ENCODE results near the gene RSU1.
"Not testable (repeated sequence)": the region's sequence is repeated elsewhere in the genome, so short reads cannot be mapped to it uniquely, and the experiment has no call there.

Gene RSU1

GRCh38 chr10:16780338-16780880, 36.8 kb downstream of the RSU1 start:
- no peak for DNase-seq (ENCODE audit: low spot score)

DNA sequence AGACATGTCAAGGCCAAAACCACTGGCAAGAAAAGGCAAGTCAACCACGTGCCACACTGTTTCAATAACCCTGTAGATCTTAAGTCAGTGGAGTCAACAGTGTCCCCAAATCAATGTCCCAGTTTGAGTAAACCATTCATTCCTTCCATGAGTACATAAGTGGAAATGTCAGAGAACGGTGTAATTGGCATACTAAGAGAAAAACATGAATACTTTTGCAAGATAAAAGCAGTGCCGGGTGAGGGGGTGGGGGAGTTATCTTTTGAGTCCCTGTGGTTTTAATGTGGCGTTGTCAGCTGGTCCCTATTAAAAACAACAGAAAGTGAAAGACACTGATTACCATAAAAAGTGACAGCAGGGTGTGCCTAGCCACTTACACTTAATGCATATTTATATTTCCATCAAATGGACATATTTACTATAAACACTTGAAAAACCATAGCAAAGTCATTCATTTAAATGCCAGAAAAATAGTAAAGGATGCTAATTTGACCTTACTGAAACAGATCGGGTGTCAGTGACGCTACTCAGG, 37.8 kb downstream of the RSU1 start:
- DNase-seq (ENCODE audit: low spot score) = no peak

DNA sequence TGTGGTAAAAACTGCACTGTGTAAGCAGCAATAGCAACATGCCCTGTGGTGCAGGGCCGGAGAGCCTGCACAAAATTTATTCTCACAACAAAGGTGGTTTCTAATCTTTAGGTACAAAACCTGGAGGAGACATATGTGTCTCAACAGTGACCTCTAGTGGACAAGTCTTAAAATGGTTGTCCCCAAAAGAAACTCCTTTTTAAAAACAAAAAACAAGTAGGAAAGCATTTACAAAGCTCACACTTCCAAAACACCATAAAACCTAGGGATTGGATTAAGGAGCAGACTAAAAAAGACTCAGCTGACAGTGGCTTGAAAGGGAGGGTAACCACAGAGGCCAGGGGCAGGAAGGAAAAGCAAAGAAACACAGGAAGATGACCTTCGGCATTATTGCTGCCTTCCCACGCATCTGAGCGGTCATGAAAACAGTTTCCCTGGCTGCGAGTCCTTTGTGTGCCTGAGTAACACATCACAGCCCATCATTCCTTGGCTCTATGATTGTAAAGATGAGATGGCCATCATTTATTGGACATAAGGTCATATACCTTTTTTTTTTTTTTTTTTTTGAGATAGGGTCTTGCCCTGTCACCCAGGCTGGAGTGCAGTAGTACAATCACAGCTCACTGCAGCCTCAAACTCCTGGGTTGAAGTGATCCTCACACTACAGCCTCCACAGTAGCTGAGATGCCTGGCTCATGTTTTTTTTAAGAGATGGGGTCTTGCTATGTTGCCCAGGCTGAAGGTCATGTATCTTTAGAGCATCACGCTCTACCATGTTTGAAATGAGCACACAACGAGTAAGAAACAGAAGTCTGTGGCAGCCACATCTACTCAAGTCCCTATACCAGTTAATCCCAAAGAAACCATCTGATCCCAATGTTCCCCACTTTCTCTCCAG, 39.5 kb downstream of the RSU1 start:
- peak; percentile 61 for DNase-seq (ENCODE audit: low spot score)

- DNase-seq (ENCODE audit: low spot score) = no peak
Observed at GRCh38 chr10:16776896-16777295, 40.3 kb downstream of the RSU1 start.

DNA sequence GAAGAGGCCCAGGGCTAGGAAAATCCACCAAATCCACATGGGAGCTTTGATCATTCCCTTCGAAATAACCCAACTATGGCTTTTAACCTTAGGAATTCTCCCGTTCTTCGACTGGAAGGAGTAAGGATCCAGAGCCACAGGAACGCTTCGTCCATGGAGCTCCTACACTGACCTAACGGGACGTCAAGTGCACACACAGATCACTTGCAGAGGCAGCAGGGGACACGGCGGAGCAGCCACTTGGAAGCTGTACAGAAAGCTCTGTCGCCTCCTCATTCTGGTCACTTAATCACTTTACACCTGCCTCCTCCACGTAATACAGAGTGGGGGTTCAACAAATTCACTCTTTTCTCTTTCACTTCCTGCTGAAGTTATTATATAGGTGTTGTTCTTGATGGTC, 43.9 kb downstream of the RSU1 start:
- DNase-seq (ENCODE audit: low spot score) = no peak

- no peak for DNase-seq (ENCODE audit: low spot score)
Observed at GRCh38 chr10:16770670-16771069, 46.6 kb downstream of the RSU1 start.

DNA sequence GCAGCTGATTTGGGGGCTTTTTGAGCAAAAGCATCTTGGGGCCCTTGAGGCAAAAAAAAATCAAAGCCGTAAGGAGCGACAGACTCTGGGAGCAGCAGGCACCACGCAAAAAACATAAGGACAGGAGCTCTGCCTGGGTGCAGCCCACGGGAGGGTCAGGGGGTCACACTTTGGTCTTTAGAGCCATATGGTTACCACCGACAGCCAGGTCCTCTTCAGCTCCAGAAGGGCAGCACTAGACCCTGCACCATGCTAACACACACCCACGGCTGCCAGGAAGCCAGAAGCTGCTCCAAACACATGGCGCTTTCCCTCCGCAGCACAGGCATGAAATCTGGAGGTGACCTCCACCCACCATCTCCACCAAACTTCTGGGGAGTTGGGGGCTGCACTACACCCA, 47.1 kb downstream of the RSU1 start:
- no peak for DNase-seq (ENCODE audit: low spot score)

DNA sequence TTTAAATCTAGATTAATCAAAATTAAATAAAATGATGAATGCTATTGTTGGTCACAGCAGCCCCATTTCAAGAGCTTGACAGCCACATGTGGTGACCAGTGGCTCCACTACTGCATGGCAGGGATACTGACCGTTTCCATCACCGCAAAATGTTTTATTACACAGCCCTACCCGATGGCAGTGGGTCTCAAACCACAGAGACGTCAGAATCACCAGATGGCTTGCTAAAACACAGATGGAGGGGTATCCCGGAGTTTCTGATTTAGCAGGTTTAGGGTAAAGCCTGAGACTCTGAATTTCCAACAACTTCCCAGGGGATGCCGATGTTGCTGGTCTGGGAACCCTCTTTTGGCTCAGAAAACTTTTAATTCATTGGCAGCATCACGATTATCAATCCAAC, 47.9 kb downstream of the RSU1 start:
- no peak for DNase-seq (ENCODE audit: low spot score)

- DNase-seq (ENCODE audit: low spot score) = no peak
Observed at GRCh38 chr10:16768702-16769101, 48.5 kb downstream of the RSU1 start.

- DNase-seq (ENCODE audit: low spot score) = no peak
Observed at GRCh38 chr10:16765509-16766375, 51.5 kb downstream of the RSU1 start.

DNA sequence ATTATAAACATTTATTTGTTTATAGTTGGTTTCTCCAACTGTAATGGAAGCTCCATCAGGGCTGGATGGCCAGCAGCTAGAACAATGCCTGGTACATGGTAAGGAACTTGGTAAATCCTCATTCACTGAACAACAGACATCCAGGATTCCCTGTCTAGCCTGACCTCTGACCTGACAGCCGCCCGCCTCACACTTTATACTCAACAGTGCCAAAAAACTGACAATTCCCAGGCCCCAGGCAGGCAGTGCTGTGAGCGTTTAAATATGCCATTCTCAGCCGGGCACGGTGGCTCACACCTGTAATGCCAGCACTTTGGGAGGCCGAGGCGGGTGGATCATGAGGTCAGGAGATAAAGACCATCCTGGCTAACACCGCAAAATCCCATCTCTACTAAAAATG, 55.9 kb downstream of the RSU1 start:
- no peak for DNase-seq (ENCODE audit: low spot score)

DNA sequence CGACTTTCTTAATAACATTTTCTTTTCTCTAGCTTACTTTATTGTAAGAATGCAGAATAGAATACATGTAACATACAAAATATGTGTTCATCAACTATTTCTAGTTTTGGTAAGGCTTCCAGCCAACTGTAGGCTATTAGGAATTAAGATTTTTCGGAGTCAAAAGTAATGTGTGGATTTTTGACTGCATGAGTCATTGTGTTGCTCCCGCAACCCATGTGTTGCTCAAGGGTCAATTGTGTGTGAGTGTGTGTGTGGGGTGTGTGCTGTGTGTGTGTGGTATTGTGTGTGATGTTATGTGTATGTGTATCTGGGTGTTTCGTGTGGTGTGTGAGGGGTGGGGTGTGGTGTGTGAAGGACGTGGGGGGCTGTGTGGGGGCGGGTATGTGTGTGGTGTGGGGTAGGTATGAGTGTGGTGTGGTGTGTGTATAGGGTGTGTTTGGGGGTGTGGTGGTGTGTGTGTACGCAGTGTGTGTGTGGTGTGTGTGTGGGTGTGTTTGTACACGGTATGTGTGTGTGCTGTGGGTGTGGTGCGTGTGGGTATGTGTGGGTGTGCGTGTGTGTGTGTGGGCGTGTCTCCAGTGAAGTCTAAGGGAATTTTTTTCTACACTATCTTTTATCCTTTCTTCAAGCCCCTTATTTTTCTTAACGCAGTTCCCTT, 60.5 kb downstream of the RSU1 start:
- no peak for DNase-seq (ENCODE audit: low spot score)

DNA sequence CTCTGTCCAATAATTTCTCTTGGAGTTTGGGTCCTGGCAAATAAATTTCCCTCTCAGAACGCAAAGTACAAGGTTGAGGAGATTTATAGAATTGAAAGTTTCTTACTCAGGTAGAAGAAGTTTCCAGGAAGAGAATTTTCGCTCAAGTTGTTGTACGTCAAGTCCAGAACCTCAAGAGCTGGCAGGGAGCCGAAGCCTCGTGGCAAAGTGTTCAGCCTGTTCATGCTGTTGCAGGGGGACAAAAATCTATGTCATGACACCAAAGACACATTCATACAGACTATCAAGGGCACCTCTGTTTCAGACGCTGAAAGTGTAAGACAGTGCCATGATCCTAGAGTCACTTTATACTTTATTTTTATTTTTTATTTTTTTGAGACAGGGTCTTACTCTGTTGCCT, 62.5 kb downstream of the RSU1 start:
- no peak for DNase-seq (ENCODE audit: low spot score)

- not testable (repeated sequence) for DNase-seq (ENCODE audit: low spot score)
Observed at GRCh38 chr10:16752849-16753248, 64.4 kb downstream of the RSU1 start.

DNA sequence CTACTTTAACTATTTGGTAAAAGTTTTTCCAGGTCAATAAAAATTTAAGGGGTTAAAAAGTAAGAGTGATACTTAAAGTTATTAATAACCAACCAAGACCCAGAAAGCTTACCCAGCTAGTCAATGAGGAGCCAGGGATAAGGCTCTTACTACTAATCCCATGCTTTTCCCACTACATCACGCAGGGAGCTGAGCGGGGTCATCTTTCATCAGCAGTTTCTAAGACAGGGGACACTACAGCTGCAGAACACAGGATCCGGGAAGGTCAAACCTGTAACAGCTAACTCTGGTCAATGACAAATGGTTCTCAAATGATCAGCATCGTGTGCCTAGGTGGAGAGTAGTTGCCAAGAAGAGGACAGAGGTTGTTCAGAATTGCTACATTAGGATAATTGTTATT, 65.1 kb downstream of the RSU1 start:
- DNase-seq (ENCODE audit: low spot score) = no peak

DNA sequence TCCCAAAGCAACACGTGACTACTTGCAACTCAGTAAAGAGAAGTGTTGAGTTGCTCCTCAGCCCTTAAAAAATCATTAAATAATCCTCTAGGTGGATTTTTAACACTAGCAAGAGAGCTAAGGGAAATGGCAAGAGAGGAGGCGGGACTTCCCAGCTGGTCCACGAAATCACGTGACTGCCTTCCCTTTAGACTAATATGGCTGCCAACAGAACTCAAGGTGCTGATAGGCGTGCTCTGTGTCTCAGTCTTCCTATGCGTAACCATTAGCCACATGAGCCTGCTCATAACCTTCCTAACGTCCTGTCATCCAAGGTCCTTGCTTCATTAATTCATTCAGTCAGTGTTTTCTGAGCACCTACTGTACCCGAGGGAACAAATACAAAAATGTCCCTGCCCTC, 66.0 kb downstream of the RSU1 start:
- DNase-seq (ENCODE audit: low spot score) = no peak

- no peak for DNase-seq (ENCODE audit: low spot score)
Observed at GRCh38 chr10:16750461-16750860, 66.8 kb downstream of the RSU1 start.

GRCh38 chr10:16748749-16749148, 68.5 kb downstream of the RSU1 start:
- no peak for DNase-seq (ENCODE audit: low spot score)

- DNase-seq (ENCODE audit: low spot score) = no peak
Observed at GRCh38 chr10:16746856-16747255, 70.4 kb downstream of the RSU1 start.

GRCh38 chr10:16745061-16745460, 72.2 kb downstream of the RSU1 start:
- no peak for DNase-seq (ENCODE audit: low spot score)

DNA sequence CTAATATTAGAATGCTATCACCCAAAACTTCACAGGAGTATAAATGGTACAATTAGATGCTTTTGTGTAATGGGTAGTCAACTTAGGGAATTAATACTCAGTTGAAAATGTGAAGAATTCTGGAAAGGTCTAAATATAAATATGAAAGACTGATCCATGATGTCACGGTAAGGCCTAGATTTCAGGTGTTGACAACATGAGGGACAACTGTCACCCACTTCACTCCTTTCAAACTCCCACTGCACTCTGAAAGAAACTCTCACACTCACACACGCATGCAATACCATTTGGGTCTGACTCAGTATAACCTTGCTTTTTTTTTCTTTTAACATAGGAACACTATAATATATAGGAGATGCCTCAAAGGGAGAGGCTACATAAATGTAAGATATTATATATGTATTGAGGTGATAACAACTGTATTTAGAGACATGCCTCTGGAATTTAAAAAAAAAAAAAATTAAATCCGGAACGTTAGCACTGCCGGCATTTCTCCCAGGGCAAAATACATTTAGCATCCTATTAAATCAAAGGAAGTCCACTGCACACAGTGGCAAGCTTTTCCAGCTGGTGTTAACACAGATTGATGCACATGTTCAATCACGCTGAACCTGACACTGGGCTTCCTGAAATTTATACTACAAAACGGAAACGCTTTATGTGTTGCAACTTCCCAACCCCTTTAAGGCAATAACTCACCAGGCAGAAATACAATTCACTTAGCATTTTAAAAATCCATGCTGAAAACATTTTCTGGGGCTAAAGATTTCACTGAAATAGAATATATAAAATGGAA, 74.9 kb downstream of the RSU1 start:
- DNase-seq (ENCODE audit: low spot score) = no peak

All from LoVo (cell line).